Heart left ventricle (tissue), 16 donors: ENCODE data around the gene AXIN1. TPM values are rescaled to one million over a fixed set of nuclear protein-coding genes. Genes with fewer than 3 reads are reported as not detected.
"Not testable (repeated sequence)": the region's sequence is repeated elsewhere in the genome, so short reads cannot be mapped to it uniquely, and the experiment has no call there.

ENCODE experiments used
- ATAC-seq, 4 donors: fragments of 200-7000 bp; cut with Tn5 transposase; one replicate each; pipeline ENCODE4 v1.9.1; 2020 to 2022; ENCODE audit warnings: moderate library complexity in 4 of 4, mild to moderate bottlenecking in 3 of 4, moderate number of reproducible peaks in 1 of 4
- DNase-seq, 5 donors: peaks; one replicate each; pipeline ENCODE4 v3.0.0-alpha.2; 2020
- H3K27ac ChIP-seq, 12 donors: fragments of 200-600 bp; sonication (generic) in 4 of 12; one replicate each; pipeline versions ENCODE4 v1.5.0 to v1.8.0; 2016 to 2022; ENCODE audit warnings: mild to moderate bottlenecking in 2 of 12
- H3K27me3 ChIP-seq, 9 donors: fragments of 200-600 bp; sonication (generic) in 2 of 9; one replicate each; pipeline versions ENCODE4 v1.5.1 to v1.8.0; 2016 to 2022; ENCODE audit warnings: mild to moderate bottlenecking in 3 of 9
- H3K36me3 ChIP-seq, 9 donors: fragments of 200-600 bp; sonication (generic) in 2 of 9; one replicate each; pipeline versions ENCODE4 v1.5.0 to v1.8.0; 2018 to 2022; ENCODE audit warnings: mild to moderate bottlenecking in 2 of 9
- H3K4me1 ChIP-seq, 12 donors: fragments of 200-600 bp; sonication (generic) in 4 of 12; one replicate each; pipeline versions ENCODE4 v1.5.0 to v1.8.0; 2016 to 2022; ENCODE audit warnings: mild to moderate bottlenecking in 3 of 12
- H3K4me3 ChIP-seq, 12 donors: fragments of 200-600 bp; sonication (generic) in 4 of 12; one replicate each; pipeline versions ENCODE4 v1.5.0 to v1.8.0; 2017 to 2022; ENCODE audit warnings: mild to moderate bottlenecking in 9 of 12, moderate library complexity in 4 of 12
- H3K9me3 ChIP-seq, 12 donors: fragments of 200-600 bp; sonication (generic) in 4 of 12; one replicate each; pipeline versions ENCODE4 v1.5.0 to v1.8.0; 2016 to 2022; ENCODE audit warnings: mild to moderate bottlenecking in 1 of 12
- CTCF ChIP-seq, 12 donors: fragments of 200-600 bp; sonication (generic) in 4 of 12; IDR thresholded peaks; one replicate each; pipeline versions ENCODE4 v1.5.0 to v1.8.0; 2018 to 2022; ENCODE audit warnings: antibody characterized with exemption in 12 of 12, mild to moderate bottlenecking in 5 of 12
- POLR2A ChIP-seq, 2 donors: fragments of 450-650 bp; IDR thresholded peaks; one replicate each; pipeline ENCODE4 v1.6.1; 2017; ENCODE audit warnings: antibody characterized with exemption in 2 of 2, mild to moderate bottlenecking in 2 of 2, moderate library complexity in 2 of 2
- WGBS, 4 donors: extraction: QIAGEN DNeasy Blood & Tissue Kit in 2 of 4; methylation state at CpG; one replicate each; pipeline versions ENCODE4 v1.1.5 to v1.1.7; 2013 to 2018; 5-methylcytosine and 5-hydroxymethylcytosine counted together
- intact Hi-C, 10 donors: fragments of 100-400 bp; cut with DNase I; formaldehyde crosslinking; loops; one replicate each; pipeline versions ENCODE4 v1.11.1 to v1.14.2; 2022
- polyA plus RNA-seq, 2 donors: library from polyadenylated mRNA; stranded (reverse); fragments of 200-250 nt; gene quantifications; one replicate each; pipeline ENCODE4 v1.2.3, GENCODE V29; 2013
- total RNA-seq, 9 donors: library from RNA; depleted of rRNA in 2 of 9; stranded (reverse); fragments of >200 nt in 2 of 9; fragmentation: NEBNext Ultra II Directional in 3 of 9; extraction: Animal tissue kit (Norgen Biotek cat#: 25700) in 3 of 9; gene quantifications; one replicate each; pipeline versions ENCODE4 v1.1.0 to v1.2.4, GENCODE V29; 2016 to 2023
- donor health status: ischemic (EF 13 %, LVEDD 7.1; RV severe dilation, severe dysfunction).
- donor health status: healthy with polysubstance abuse.
- donor health status: DM: no; HTN: yes; CAD: no.
- donor health status: DM: no; HTN: no; CAD: no.
- donor health status: ischemic (EF 25% LVEDD 6.9; RV normal size, moderate dysfunction).
- donor health status: ischemic (EF 25% LVEDD 5.7; RV mildly dilated, moderate dysfunction).
- donor health status: healthy.
- donor health status: DM: yes; HTN: yes; CAD: no.
- donor health status: ischemic (EF 35%, LVEDD 5.7; RV mildly dilated, moderate dysfunction).
- donor health status: nonischemic (EF 11% LVEDD 7.7; RV severe dilation, severe dysfunction).
- donor health status: DM: yes; HTN: yes; CAD: no.
- donor health status: PGD.
- donor health status: ischemic (EF 29% LVEDD 5.4; RV normal size, mild dysfunction).
- donor health status: nonischemic (EF 23%, LVEDD 6.1; RV moderate dilation, normal function).

The AXIN1 gene
- total and polyA plus RNA-seq, 11 donors, result 6.8 to 32.0 (median 11.6) TPM

- Histone ChIP-seq H3K27me3 (no peaks in the 10 kb centered on the region), H3K36me3 (peaks cover 0 to 22% (median 15%) of the 10 kb centered on the region in 9 donors), H3K27ac (no peak overlapping the region), H3K9me3 (no peaks in the 10 kb centered on the region), H3K4me3 (no peak overlapping the region), H3K4me1 (no peaks in the 10 kb centered on the region)
- ATAC-seq (no peak), DNase-seq (no peak)
- TF ChIP-seq CTCF (IDR thresholded peaks at IDR 0.05) (no peak), POLR2A (IDR thresholded peaks at IDR 0.05) (no peak)
- intact Hi-C loops, result no loop called here
- 66 to 76% (median 72%) methylated on average over 39 to 40 of the region's 40 CpGs for WGBS, 4 donors
Observed at GRCh38 chr16:268141-269053, 84.1 kb downstream of the AXIN1 start.

- DNase-seq, H3K27me3 ChIP-seq, H3K4me3 ChIP-seq, H3K9me3 ChIP-seq, ATAC-seq, H3K27ac ChIP-seq, intact Hi-C loops, H3K4me1 ChIP-seq: not testable (repeated sequence)
- WGBS, 4 donors, result 83 to 89% (median 84%) methylated on average over 17 of the region's 17 CpGs
- H3K36me3 ChIP-seq, result peaks cover 0 to 30% (median 23%) of the 10 kb centered on the region in 9 donors
Observed at GRCh38 chr16:267562-267961, 85.0 kb downstream of the AXIN1 start.

- Histone ChIP-seq H3K36me3 (peaks cover 0 to 41% (median 34%) of the 10 kb centered on the region in 9 donors), H3K27me3 (no peaks in the 10 kb centered on the region), H3K4me1 (no peaks in the 10 kb centered on the region), H3K27ac (no peak overlapping the region), H3K9me3 (no peaks in the 10 kb centered on the region), H3K4me3 (no peak overlapping the region)
- no peak for TF ChIP-seq POLR2A (IDR thresholded peaks at IDR 0.05)
- TF ChIP-seq CTCF (IDR thresholded peaks at IDR 0.05), result no peak
- intact Hi-C loops, result no loop called here
- DNase-seq, result no peak
- whole genome bisulfite sequencing, 4 donors, result 71 to 76% (median 73%) methylated on average over 16 to 25 of the region's 25 CpGs
- ATAC-seq, result peak in 2 of 4 donors; percentile 5 to 12
Observed at GRCh38 chr16:266258-267164, 86.0 kb downstream of the AXIN1 start.

- Histone ChIP-seq H3K4me1 (no peaks in the 10 kb centered on the region), H3K9me3 (no peaks in the 10 kb centered on the region), H3K27me3 (no peaks in the 10 kb centered on the region), H3K4me3 (no peak overlapping the region), H3K36me3 (peaks cover 0 to 49% (median 42%) of the 10 kb centered on the region in 9 donors), H3K27ac (no peak overlapping the region)
- ATAC-seq (peak in 2 of 4 donors; percentile 1 to 19), DNase-seq (no peak)
- WGBS, 4 donors, result 61 to 78% (median 77%) methylated on average over 11 to 12 of the region's 12 CpGs
- TF ChIP-seq POLR2A (IDR thresholded peaks at IDR 0.05) (no peak), CTCF (IDR thresholded peaks at IDR 0.05) (no peak)
- intact Hi-C loops, result no loop called here
Observed at GRCh38 chr16:265711-266110, 86.8 kb downstream of the AXIN1 start.
